Measurements from ENCODE around the gene TBC1D4.
"Not testable (repeated sequence)": the region's sequence is repeated elsewhere in the genome, so short reads cannot be mapped to it uniquely, and the experiment has no call there.

TBC1D4 gene

GRCh38 chr13:75447493-75447892, 34.5 kb downstream of the TBC1D4 start:
- no peak for DNase-seq

DNA sequence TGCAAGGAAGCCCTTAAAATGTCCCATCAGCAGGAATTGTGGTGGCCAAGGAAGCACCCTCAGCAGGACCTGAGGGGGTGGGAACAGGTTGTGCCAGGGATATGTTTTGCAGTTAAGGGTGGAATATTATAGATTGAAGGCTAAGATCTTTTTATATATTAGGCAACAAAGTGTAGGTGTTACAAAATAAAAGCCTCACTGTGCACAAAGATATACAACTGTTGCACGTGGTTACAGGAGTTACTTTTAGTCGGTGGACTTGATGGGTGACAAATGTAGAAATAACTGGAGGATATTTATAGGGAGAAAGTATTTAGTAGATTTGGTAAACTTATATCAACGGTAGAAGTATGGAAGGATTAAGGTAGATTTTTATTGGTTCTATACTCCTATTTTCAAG, 35.1 kb downstream of the TBC1D4 start:
- DNase-seq, result no peak

DNA sequence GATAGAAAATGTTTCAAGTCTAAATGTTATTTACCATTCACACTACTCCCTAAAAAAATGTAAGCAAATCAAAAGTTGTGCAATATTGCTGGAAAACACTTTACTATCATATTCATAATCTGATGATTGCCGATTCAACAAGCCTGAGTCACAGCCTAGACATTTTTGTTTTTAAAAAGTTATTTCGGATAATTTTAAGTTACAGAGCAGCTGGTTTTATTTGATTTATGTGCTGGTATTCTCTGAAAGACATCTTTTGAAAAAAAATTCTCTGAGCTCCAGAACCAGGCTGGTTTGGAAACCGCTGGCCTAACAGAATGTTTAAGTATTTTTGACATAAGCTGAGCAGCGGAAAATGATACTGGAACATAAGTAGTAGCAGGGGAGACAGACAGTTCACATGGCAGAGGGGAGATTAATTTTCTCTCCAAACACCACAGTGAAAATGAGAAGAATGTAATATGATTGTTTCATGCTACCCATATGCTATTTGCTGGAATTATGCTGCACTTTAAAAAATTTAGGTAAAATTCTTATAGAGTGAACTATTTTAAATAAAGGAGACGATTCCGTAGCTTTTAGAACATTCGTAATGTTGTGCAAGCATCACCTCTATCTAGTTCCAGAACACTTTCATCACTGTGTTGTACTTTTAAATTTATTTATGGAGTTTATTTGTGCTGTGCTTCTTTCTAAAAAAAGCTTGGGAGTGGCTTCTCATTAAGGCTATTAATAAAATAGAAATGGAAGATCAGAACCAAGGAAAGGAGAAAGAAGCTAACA, 36.1 kb downstream of the TBC1D4 start:
- DNase-seq, result no peak

- DNase-seq, result no peak
Measured at GRCh38 chr13:75444016-75444415, 38.0 kb downstream of the TBC1D4 start.

DNA sequence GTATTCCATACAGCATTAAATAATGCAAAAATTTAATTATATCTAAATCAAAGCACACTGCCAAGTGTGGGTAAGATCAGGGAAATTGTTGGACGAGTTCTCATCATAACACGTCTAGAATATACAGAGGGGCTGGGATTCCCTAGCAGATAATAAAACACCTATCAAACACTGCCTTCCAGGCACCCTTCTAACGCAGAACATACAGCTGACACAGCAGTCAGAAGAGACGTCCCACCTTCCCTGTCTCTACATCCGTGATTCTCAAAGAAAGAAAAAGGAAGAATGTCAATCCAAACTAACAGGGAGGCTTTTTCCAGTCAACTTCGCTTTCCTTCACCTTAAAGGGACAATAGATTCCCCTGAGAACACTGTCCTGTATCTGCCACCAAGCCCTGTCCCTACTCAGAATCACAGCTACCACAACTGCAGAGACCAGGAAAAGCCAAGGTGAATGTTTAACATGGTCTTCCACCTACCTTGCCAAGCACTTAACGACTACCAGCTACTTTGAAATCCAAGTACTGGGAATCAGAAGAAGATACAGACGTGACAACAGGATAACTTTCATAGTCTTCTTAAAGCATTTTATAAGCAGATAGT, 38.5 kb downstream of the TBC1D4 start:
- DNase-seq, result no peak

DNA sequence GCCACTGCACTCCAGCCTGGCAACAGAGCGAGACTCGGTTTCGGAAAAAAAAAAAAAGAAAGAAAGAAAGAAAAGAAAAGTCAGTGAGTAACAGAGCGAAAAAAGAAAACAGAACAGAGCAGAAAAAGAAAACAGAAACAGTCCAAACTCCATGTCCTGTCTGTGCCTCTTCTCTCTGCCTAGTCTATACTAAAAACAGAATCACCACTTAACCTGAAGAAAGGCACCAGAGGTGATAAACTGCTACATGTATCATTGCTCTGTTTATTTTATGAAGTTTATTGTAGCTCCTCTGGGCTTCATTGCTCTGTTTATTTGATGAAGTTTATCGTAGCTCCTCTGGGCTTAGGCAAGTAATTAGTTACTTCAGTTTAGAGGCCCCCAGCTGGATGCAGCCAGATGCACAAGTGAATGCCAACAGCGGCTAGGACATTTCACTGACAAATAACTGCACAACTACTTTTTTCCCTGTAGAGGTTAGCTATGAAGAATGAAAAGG, 39.2 kb downstream of the TBC1D4 start:
- no peak for DNase-seq

DNA sequence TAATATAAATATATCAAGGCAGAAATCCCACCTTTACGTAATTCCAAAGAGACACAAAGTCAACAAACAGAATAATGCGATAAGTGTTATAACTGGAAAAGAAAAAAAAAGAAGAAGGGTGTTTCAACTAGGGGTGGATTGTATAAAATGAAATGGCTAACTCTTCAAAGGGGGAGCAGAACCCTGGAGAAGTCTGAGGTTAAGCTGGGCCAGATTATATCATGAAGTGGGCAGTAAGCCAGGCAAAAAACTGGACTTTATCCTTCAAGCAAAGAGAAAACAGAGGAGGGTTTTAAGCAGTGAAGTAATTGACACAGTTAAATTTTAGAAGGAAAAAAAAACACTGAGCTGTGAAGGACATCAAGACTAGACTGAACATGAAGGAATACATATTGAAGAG, 41.9 kb downstream of the TBC1D4 start:
- DNase-seq, result no peak

DNA sequence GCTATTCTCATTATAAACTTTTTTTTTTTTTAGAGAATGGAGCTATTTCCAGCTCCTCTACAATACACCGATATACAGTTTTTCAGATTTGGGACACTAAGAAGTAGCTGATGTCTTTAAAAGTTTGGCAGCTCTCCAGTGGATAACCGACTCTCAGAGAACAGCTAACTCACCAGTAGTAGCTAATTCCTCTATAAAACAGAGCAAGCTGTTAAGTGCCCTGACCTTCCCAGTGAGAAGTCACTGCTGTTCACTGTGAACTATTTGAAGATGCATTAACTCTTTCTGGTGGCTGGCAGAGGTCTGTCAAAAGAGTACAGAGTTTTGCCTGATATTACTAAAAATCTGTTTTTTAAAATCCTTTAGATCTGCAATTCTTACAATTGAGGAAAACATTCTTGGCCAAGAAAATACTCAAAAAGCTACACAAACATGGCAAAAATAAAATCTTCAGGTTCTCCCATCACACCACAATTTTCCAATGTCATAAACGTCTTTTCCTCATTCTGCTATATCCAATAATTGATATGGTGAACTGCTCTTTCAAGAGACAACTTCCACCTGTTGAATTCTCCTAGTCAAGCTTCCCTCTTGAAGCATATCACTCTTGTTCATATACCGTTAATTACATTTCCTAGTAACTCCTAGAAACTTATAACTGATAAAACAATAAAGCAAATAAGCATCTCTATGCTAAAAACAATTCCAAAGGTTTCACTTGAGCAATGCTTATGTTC, 44.2 kb downstream of the TBC1D4 start:
- no peak for DNase-seq

DNA sequence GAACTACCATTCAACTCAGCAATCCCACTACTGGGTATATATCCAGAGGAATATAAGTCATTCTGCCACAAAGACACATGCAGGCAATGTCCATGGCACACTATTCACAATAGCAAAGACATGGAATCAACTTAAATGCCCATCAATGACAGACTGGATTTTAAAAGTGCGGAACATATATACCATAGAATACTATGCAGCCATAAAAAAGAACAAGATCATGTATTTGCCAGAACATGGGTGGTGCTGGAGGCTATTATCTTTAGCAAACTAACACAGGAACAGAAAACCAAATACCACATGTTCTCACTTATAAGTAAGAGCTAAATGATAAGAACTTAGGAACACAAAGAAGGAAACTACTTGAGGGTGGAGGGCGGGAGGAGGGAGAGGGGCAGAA, 47.8 kb downstream of the TBC1D4 start:
- not testable (repeated sequence) for DNase-seq

- no peak for DNase-seq
Measured at GRCh38 chr13:75432811-75433244, 49.1 kb downstream of the TBC1D4 start.

GRCh38 chr13:75432045-75432444, 49.9 kb downstream of the TBC1D4 start:
- no peak for DNase-seq

DNA sequence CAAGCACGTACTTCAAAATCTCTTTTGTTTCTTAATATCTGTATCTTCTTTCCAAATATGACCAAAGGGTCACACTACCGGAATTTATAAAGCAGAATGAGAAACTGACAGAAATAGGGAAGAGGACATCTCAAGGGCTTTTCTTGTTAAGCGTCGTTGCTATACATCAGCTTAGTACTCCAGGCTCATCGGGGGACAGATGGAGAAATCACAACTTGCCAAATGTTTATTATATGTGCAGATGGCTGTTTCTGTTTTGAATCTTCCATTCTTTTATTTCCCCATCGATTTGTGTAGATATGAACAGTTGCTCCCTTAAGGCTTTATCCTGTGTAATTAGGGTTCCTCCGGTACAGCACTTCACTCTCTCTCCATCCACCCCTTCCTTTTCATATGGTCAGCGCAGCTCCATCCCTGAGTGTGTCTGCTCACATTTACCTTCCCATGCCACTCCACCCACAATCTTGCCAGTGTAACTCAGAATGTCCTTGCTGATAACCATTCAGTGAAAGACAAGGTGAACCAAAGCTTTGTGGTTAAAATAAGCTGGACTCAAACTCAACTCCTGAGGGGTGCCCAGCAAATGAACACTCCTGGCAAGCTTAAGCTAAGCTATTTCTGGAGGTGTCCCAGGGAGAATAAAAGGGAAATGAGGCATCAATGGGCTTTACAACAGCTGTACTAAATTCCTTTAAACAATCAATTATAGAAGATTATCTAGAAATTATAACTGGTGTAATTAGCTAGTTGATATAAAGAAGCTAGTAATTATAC, 51.3 kb downstream of the TBC1D4 start:
- no peak for DNase-seq

GRCh38 chr13:75426421-75426820, 55.5 kb downstream of the TBC1D4 start:
- DNase-seq, result no peak

GRCh38 chr13:75425216-75426009, 56.6 kb downstream of the TBC1D4 start:
- no peak for DNase-seq

GRCh38 chr13:75423946-75424345, 58.0 kb downstream of the TBC1D4 start:
- no peak for DNase-seq

DNA sequence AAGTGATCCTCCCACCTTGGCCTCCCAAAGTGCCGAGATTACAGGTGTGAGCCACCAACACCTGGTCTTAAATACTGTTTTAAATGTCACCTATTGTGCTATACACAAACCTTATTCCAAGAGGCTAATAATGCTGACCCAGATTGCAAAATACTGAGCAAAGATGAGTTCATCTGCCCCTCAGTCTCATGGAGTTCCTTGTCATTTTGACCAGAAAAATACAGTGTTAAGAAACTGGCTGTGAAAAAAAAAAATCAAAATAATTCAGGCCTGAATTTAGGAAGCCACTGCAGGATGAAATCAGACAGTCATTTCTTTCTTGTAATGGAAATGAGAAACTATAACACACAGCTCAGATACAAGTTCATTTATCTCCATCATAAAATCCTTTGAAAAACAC, 59.9 kb downstream of the TBC1D4 start:
- DNase-seq, result no peak

DNA sequence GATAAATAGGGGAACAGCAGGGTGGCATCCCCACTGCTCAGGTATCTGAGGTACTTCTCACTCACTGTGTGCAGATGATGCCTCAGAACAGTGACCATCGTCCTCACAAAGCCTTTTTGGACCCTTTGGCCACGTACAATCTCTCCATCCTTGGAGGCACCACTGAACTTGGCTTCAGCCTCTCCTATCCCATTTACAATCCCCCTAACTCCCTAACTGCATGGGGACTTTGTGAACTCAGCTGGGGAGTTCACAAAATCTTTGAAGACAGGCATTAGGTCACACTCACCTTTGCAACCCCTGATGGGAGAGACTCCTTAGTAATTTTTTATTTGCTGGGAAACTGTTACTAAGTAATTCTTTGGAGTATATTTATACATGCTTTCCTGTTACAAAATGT, 60.8 kb downstream of the TBC1D4 start:
- DNase-seq, result no peak

- DNase-seq, result no peak
Measured at GRCh38 chr13:75419656-75420055, 62.3 kb downstream of the TBC1D4 start.

- no peak for DNase-seq
Measured at GRCh38 chr13:75418997-75419396, 63.0 kb downstream of the TBC1D4 start.

GRCh38 chr13:75418186-75418843, 63.7 kb downstream of the TBC1D4 start:
- DNase-seq, result no peak

DNA sequence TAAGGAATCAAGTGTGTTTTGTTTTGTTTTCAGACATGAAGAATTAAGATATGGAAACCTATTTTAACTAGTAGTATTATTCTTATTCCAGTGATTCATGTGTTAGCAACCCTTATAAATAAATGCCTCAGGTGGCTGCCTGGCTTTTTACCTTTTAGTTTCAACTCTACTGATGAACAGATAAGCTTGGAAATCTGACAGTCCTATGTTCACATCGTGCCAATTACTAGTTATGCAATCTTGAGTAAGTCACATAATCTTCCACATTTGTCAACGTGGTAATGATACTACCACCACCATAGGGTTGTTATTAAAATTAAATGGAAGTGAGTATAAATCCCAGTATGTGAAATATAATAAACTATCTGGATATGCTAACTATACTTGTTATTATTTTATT, 64.3 kb downstream of the TBC1D4 start:
- no peak for DNase-seq

DNA sequence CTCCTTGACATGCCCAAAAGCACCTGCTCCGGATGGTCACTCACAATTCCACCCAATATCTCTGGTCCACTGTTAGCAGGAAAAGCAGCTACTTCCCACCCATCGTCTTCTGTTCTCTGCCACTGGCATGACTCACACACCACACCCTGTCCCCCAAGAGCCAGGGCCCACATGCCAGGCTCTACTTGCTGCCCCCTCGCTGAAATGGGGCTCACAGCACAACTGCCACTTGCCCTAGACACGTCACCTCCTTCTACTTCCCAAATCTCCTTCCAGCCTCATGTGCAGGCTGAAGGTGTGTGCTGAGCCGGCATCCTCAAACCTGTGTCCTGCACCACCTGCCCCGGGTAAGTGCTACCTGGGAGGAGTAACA, 65.0 kb downstream of the TBC1D4 start:
- no peak for DNase-seq
